ENCODE measurements around the gene TSBP1.
"Not testable (repeated sequence)": the region's sequence is repeated elsewhere in the genome, so short reads cannot be mapped to it uniquely, and the experiment has no call there.

GRCh38 chr6:32358548-32358947, 13.2 kb downstream of the TSBP1 start:
- not testable (repeated sequence) for TF ChIP-seq CTCF, POLR2A, POLR2AphosphoS5, EP300 (IDR thresholded peaks at IDR 0.05)
